Stimulated activated naive CD8-positive, alpha-beta T cell treated with anti-CD3 and anti-CD28 coated beads, Interleukin-15, Interleukin-2, amounts not matched to agents 100 U/mL and 50 U/mL, for 24 hours (primary cell): ENCODE measurements around the gene CAMKMT.

Source experiments
- ATAC-seq: fragments of 150-1000 bp; cut with Tn5 transposase; one replicate; pipeline ENCODE4 v1.10.0; 2021
- DNase-seq: peaks from one replicate; pipeline ENCODE4 v3.0.0; 2021

CAMKMT gene

GRCh38 chr2:44596537-44597320 lies 235.0 kb downstream of the CAMKMT start:
- ATAC-seq (peak; percentile 23), DNase-seq (no peak)

DNA sequence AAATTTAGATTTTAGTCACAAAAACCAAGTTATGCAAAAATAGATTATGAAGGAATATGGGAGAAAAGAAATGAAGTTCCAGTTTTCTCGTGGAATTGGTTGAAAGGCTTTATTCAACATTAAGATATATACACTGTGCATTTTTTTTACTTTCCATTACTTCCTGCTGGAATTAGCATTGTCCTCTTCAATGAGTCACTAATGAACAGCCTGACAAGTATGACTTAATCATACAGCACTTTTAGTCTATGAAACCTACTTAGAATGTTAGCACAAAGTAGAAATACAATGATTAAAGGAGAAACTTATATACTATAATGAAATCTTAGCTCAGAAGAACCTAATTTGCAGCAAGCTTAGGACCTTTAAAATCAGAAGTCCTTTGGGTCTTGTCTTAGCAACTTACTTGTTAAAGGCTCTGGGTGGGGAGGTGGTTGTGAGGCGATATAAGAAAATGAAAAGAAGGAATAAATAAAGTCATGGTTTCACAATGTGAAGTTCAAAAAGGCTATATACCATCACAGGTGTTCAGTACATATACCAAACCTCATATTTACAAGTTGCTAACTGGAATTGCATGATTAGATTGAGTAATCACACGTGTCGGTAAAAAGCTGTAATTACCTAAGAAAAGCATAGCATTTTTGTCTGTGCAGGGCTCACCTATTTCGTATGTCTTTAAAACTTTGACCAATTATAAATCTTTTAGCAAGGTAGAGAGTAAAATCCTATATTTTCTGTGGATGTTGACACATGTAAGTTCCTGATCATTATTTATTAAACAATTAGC lies 236.8 kb downstream of the CAMKMT start:
- ATAC-seq, result no peak
- no peak for DNase-seq

GRCh38 chr2:44599130-44599529 lies 237.4 kb downstream of the CAMKMT start:
- no peak for ATAC-seq
- no peak for DNase-seq

- ATAC-seq, result no peak
- no peak for DNase-seq
Observed at GRCh38 chr2:44602446-44602845, 240.7 kb downstream of the CAMKMT start.

GRCh38 chr2:44605511-44605910 lies 243.8 kb downstream of the CAMKMT start:
- ATAC-seq, result no peak
- no peak for DNase-seq

DNA sequence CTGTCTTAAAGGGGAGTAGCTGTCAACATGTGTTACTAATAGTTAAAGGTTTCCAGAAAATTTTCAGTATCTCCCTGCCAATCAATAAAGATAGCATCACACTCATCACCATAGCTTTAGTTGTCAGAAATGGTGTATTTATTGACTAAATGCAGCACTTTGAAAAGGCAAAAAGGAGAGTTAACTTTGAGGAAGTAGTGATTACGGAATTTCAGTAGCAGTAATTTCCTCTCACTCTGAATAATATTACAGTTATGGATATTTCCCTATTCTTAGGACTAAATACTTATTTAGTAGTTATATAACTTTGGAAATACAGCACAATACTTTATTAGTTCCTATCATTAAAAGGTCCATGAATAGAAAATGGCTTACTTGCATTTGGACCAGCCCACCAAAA lies 250.5 kb downstream of the CAMKMT start:
- no peak for DNase-seq
- ATAC-seq, result no peak

DNA sequence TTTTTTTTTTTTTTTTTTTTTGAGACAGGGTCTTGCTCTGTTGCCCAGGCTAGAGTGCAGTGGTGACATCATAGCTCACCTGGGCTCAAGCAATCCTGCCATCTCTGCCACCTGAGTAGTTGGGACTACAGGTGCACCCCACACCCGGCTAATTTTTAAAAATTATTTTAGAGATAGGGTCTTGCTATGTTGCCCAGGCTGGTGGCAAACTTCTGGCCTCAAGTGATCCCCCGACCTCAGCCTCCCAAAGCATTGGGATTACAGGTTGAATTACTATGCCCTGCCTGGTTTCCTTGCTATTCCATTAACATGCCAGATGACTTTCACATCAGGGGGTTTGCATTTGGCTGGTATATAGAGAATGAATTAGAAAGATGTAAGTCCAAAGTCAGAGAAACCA lies 253.2 kb downstream of the CAMKMT start:
- DNase-seq (no peak), ATAC-seq (no peak)

- ATAC-seq, result no peak
- DNase-seq, result no peak
Observed at GRCh38 chr2:44615950-44616518, 254.3 kb downstream of the CAMKMT start.

DNA sequence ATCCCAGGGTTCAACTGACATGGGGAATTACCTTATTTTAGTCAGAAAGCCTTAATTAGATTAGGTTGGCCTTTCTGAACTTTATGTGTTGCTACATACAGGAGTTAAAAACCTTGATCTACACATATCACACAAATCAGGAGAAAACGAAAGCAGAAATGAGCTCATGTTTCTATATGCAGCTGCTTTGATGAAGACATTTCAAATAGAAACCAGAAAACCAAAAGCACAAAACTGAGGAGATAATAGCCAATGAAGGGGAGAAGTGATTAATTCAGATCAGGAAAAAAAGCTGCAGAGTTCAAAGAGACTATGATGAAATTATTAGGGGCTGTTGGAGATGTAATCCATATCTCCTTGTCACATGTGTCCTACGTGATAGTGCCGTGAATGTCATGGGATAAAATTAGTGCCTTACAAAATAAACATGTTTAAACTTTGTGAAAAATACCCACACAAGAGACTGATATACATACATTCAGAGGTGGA lies 255.0 kb downstream of the CAMKMT start:
- no peak for DNase-seq
- peak; percentile 94 for ATAC-seq

GRCh38 chr2:44618251-44619023 lies 256.7 kb downstream of the CAMKMT start:
- ATAC-seq (no peak), DNase-seq (no peak)

- ATAC-seq (no peak), DNase-seq (no peak)
Observed at GRCh38 chr2:44620189-44620990, 258.6 kb downstream of the CAMKMT start.

DNA sequence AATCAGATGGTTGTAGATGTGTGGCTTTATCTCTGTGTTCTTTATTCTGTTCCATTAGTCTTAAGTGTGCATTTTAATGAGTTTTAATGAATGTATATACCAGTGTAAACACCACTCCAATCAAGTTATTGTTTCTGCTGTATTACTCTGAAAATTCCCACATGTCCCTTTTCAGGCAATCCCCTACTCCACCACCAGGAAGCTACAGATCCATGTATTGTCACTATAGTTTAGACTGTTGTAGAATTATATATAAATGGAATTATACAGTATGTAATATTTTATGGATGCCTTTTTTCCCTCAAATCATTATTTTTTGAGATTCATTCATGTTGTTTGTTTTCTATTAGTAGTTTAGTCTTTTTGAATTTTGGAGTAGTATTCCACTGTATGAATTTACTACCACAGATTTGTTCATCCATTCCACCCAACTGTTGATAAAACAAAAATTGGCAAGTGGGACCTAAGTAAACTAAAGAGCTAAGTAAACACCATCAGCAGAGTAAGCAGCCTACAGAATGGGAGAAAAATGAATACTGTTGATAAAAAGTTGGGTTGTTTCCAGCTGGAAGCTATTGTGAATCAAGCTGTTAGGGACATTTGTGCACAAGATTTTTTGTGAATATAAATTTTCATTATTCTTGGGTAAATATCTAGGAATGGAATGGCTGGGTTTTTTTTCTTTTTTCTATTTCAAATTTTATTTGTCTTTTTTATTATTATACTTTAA lies 262.0 kb downstream of the CAMKMT start:
- ATAC-seq, result no peak
- DNase-seq, result no peak

- DNase-seq (no peak), ATAC-seq (no peak)
Observed at GRCh38 chr2:44628297-44628696, 266.6 kb downstream of the CAMKMT start.

DNA sequence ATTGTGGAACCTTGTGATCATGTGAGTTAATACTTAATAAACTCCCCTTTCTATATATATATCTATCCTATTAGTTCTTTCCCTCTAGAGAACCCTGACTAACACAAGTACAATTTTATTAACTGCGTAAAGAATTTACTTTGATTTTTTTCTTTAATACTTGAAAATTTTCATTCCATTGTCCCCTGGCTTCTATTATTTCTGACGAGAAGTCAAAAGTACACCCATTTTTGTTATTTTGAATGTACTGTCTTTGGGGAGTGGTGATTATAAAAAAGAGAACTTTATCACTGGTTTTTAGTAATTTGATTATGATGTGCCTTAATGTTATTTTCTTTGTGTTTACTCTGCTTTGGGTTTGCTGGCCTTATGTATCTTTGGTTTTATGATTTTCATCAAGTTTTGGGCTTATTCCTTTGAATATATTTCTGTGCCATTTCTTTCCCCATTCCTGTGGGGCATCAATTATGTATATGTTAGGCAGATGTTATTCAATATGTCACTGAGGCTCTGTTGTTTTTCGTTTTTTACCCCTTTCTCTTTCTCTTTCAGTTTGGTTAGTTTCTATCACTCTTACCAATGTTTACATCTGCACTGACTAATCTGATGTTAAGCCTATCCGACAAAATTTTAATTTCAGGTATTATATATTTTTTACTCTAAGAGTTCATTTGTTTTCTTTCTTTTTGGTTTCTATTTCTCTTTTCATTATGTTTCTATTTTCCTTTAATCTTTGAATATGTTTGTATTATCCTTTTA lies 271.4 kb downstream of the CAMKMT start:
- DNase-seq, result no peak
- no peak for ATAC-seq

- no peak for ATAC-seq
- DNase-seq, result no peak
Observed at GRCh38 chr2:44635725-44636124, 274.0 kb downstream of the CAMKMT start.

DNA sequence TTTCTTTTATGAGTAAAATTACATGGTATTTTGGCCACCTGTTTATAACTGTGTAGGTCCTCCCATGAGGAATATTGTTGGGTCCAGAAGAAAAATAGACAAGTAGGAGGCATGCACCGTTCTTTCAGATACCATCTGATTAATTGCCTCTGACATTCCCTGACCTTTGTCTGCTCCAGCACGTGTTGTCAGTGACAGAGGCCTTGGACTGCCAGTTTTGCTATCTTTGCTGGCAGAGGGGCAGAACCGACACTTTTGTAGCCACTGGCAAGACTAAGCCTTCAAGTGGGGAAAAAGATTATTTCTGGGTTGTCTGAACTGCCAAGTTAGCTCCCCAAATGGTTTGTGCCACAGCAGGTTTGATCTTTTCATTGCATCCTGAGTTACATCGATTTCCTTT lies 276.9 kb downstream of the CAMKMT start:
- ATAC-seq (no peak), DNase-seq (no peak)

- ATAC-seq (no peak), DNase-seq (no peak)
Observed at GRCh38 chr2:44639399-44639798, 277.7 kb downstream of the CAMKMT start.

DNA sequence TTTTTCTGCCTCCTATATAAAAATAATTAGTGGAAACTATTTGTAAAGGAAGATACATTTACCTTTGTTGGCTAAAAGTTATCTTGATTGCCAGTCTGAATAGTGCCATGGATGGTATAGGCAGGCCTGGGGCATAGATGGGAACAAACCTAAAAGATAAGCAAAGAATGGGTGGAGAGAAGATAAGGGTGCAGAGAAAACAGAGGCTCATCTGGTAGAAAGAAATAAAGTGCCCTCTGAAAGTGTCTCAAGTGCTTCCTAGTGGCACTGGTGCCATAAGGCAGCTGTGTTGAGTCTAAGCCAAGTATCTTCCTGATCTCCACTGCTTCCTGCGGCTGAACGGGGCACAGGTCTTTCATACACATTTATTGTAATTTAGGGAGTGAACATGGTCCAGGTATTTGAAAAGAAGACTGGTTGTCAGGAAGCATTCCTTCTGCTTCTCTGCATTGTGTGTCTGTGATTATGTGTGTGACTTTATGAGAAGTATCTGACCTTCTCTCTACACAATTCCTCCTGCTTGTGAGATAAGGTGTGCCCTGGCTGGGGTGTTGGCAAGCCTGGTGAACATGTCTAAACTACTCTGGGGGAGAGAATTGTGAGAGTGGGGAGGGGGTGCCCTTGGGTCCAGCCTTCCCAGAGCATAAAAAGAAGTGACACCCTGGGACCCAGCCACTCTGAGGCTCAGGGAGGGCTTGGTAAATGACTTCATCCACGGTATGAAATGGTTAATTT lies 280.5 kb downstream of the CAMKMT start:
- DNase-seq (no peak), ATAC-seq (no peak)

GRCh38 chr2:44645937-44646336 lies 284.2 kb downstream of the CAMKMT start:
- no peak for ATAC-seq
- DNase-seq, result no peak
